GM12801 (cell line): ENCODE data around the gene PCSK6.

Experiments used
- CTCF ChIP-seq: IDR thresholded peaks from one replicate; pipeline ENCODE4 v1.5.1; 2011; ENCODE audit warnings: control low read depth; ENCODE audit not compliant: insufficient read length; ENCODE audit errors: extremely low read depth

PCSK6 gene

DNA sequence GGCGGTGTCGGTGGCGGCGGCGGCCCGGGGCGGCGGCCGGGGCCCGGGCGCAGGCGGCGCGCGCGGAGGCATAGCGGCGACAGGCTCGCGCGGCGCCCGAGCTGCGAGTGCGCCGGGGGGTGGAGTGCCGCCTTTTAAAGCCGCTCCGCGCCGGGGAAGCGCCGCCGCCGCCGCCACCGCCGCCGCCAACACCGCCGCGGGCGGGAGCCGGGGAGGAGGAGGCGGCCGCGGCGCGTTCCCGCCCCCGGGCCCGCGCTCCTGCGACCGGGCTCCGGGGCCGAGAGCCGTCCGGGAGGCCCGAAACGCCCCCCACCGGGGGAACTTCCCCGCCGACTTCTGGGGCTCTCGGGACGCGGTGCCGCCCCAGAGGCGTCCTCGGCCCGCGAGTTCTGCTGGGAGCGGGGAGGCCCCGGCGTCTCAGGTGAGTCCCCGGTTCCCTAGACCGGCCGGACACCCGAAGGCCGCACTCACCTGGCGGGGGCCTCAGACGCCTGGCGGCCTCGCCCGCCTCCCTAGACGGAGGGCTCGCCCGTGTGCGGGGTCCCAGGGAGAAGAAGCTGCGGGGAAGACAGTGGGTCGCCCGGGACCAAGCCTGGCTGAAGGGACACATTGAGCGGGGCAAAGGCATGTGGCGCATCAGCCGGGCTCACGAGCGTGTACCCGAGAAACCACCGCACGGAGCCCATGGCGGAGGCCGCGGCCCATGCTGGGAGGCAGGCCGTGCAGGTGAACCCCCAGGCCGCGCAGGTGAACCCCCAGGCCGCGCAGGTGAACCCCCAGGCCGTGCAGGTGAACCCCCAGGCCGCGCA is at the start of gene PCSK6:
Gene PCSK6, minus strand, starts transcription at position 109 of the 809 bp plus-strand sequence. Its CDS starts 37 bp downstream, at position 72.
- TF ChIP-seq CTCF = no peak

DNA sequence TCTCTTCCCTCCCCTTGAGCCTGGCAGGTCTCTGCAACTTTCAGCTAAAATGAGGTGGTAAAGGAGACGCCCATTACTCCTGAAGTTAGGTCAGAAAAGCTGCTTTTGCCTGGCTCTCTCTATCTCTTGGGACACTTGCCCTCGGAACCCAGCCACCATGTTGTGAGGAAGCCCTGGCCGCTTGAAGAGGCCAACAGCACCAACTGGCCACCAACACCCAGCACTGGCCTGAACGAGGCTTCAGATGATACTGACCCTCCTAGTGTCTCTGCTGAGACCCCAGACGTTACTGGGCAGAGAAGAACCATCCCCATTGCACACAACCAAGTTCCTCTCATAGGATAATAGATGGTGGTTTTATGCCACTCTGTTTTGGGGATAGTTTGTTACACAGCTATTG is 49.5 kb upstream of the PCSK6 start:
- no peak for TF ChIP-seq CTCF

- TF ChIP-seq CTCF = no peak
Measured at GRCh38 chr15:101538177-101538576, 48.7 kb upstream of the PCSK6 start.

- no peak for TF ChIP-seq CTCF
Measured at GRCh38 chr15:101537483-101538080, 48.1 kb upstream of the PCSK6 start.

DNA sequence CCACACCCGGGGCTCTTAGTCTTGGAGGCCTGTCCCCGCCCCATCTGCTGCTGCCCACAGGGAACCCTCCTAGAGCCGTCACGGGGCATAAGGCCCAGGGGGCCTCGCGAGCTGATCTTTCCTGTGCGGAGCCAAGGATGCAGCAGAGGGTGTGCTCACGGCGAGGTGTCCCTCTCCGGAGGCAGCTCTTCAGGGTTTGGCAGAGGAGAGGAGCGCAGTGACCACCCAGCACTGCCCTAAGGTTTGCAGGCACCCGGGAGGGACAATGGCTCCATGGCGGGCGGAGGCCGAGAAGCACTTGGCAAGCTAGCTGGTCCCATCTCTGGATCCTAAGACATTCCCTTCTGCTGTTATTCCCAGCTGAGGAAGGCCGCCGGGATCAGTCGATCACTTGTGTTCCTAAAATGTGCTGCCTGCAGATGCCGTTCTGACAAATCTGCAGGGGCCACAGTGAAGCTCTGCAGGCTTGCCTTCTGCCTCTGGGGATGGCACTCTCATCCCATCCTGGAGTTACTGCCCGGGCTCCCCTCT is 47.4 kb upstream of the PCSK6 start:
- TF ChIP-seq CTCF = no peak

GRCh38 chr15:101536166-101536874 is 46.8 kb upstream of the PCSK6 start:
- TF ChIP-seq CTCF = no peak
